NB4 (cell line): ENCODE results near the gene LIF.

ENCODE experiments used
- DNase-seq: peaks from one replicate; pipeline ENCODE4 v3.0.0; 2010; ENCODE audit warnings: low read depth
- H3K4me3 ChIP-seq: one replicate; pipeline ENCODE4 v1.5.1; 2011; ENCODE audit warnings: mild to moderate bottlenecking, low read depth, low read length, moderate library complexity
- CTCF ChIP-seq: IDR thresholded peaks from one replicate; pipeline ENCODE4 v1.5.1; 2012; ENCODE audit warnings: low read depth, low read length
- MAX ChIP-seq: IDR thresholded peaks from 2 replicates; pipeline ENCODE4 v1.6.1; 2011; ENCODE audit warnings: low read depth, low read length
- MYC ChIP-seq: IDR thresholded peaks from 2 replicates; pipeline ENCODE4 v1.6.1; 2011; ENCODE audit warnings: low read depth, low read length
- POLR2A ChIP-seq: IDR thresholded peaks from 2 replicates; pipeline ENCODE4 v1.6.1; 2011; ENCODE audit warnings: mild to moderate bottlenecking; ENCODE audit not compliant: insufficient read length; ENCODE audit errors: extremely low read depth

The LIF gene

GRCh38 chr22:30275625-30276024, 29.1 kb upstream of the LIF start:
- TF ChIP-seq CTCF (no peak), MAX (no peak), MYC (no peak), POLR2A (no peak)
- H3K4me3 ChIP-seq = no peak overlapping the region
- no peak for DNase-seq

GRCh38 chr22:30274437-30274812, 27.9 kb upstream of the LIF start:
- H3K4me3 ChIP-seq = no peak overlapping the region
- TF ChIP-seq MYC (no peak), POLR2A (no peak), MAX (no peak), CTCF (no peak)
- DNase-seq = no peak

GRCh38 chr22:30273711-30274436, 27.3 kb upstream of the LIF start:
- DNase-seq = no peak
- no peak for TF ChIP-seq MAX
- TF ChIP-seq CTCF = no peak
- TF ChIP-seq MYC = no peak
- TF ChIP-seq POLR2A = no peak

GRCh38 chr22:30272781-30273601, 26.4 kb upstream of the LIF start:
- no peak overlapping the region for H3K4me3 ChIP-seq
- peak; percentile 17; the same call in 1 of the 2 replicates for TF ChIP-seq MAX
- no peak for TF ChIP-seq MYC
- no peak for TF ChIP-seq POLR2A
- TF ChIP-seq CTCF = no peak
- DNase-seq = peak; percentile 68

More at GRCh38 chr22:30273711-30274436, 27.3 kb upstream of the LIF start:
- no peak overlapping the region for H3K4me3 ChIP-seq

GRCh38 chr22:30270832-30271231, 24.3 kb upstream of the LIF start:
- DNase-seq = no peak
- no peak overlapping the region for H3K4me3 ChIP-seq
- no peak for TF ChIP-seq MAX

- DNase-seq = no peak
These were observed 21.8 kb upstream of the LIF start for GRCh38 chr22:30268331-30268730.

More at GRCh38 chr22:30268331-30268730, 21.8 kb upstream of the LIF start:
- TF ChIP-seq CTCF = no peak
- no peak for TF ChIP-seq POLR2A
- TF ChIP-seq MAX = no peak
- TF ChIP-seq MYC = no peak
- peak overlapping the region; percentile 74 for H3K4me3 ChIP-seq
